Neural progenitor cell (in vitro differentiated cells): Measurements from ENCODE around the gene ESYT2. TPM values are rescaled to one million over a fixed set of nuclear protein-coding genes. Genes with fewer than 3 reads are reported as not detected.

Experiments used
- DNase-seq: peaks from one replicate; pipeline ENCODE4 v3.0.0-alpha.2; 2016; ENCODE audit warnings: low spot score
- H2AFZ ChIP-seq: fragments of 200-600 bp; sonication (generic); replicated peaks from 2 replicates; pipeline ENCODE4 v1.6.1; 2016; ENCODE audit warnings: antibody characterized with exemption
- H3F3A ChIP-seq: fragments of 200-600 bp; sonication (generic); 2 replicates; pipeline ENCODE4 v1.6.1; 2016; ENCODE audit warnings: antibody characterized with exemption, low read depth
- H3K27ac ChIP-seq: fragments of 200-600 bp; sonication (generic); 2 replicates; pipeline ENCODE4 v1.5.1; 2016; ENCODE audit warnings: mild to moderate bottlenecking
- H3K27me3 ChIP-seq: fragments of 200-600 bp; sonication (generic); 2 replicates; pipeline ENCODE4 v1.6.1; 2016; ENCODE audit warnings: mild to moderate bottlenecking, moderate library complexity
- H3K36me3 ChIP-seq: fragments of 200-600 bp; sonication (generic); 2 replicates; pipeline ENCODE4 v1.5.1; 2016
- H3K4me1 ChIP-seq: fragments of 200-600 bp; sonication (generic); 2 replicates; pipeline ENCODE4 v1.6.1; 2016; ENCODE audit warnings: mixed run types
- H3K4me2 ChIP-seq: fragments of 200-600 bp; sonication (generic); 2 replicates; pipeline ENCODE4 v1.6.1; 2016
- H3K4me3 ChIP-seq: fragments of 200-600 bp; sonication (generic); 2 replicates; pipeline ENCODE4 v1.5.1; 2016
- H3K79me2 ChIP-seq: fragments of 200-600 bp; sonication (generic); 2 replicates; pipeline ENCODE4 v1.6.1; 2016; ENCODE audit warnings: low read depth
- H3K9ac ChIP-seq: fragments of 200-600 bp; sonication (generic); 2 replicates; pipeline ENCODE4 v1.6.1; 2016
- H3K9me3 ChIP-seq: fragments of 200-600 bp; sonication (generic); 2 replicates; pipeline ENCODE4 v1.5.1; 2016; ENCODE audit warnings: low read depth
- H4K20me1 ChIP-seq: fragments of 200-600 bp; sonication (generic); 2 replicates; pipeline ENCODE4 v1.6.1; 2016; ENCODE audit warnings: low read depth
- H3K27ac Mint-ChIP-seq: 3 replicates; pipeline ENCODE4 v1.8.0; 2021; ENCODE audit warnings: mixed read lengths
- H3K27me3 Mint-ChIP-seq: 2 replicates; pipeline ENCODE4 v1.8.0; 2022; ENCODE audit warnings: low read depth, mild to moderate bottlenecking, inconsistent platforms, moderate library complexity, mixed read lengths; ENCODE audit not compliant: insufficient read depth
- H3K36me3 Mint-ChIP-seq: 3 replicates; pipeline ENCODE4 v1.8.0; 2021; ENCODE audit warnings: mixed read lengths
- H3K4me1 Mint-ChIP-seq: 3 replicates; pipeline ENCODE4 v1.8.0; 2021; ENCODE audit warnings: mixed read lengths
- H3K4me3 Mint-ChIP-seq: 3 replicates; pipeline ENCODE4 v1.8.0; 2021; ENCODE audit warnings: mild to moderate bottlenecking, moderate library complexity, mixed read lengths
- H3K9me3 Mint-ChIP-seq: 3 replicates; pipeline ENCODE4 v1.8.0; 2020; ENCODE audit warnings: mixed read lengths
- CTCF ChIP-seq: fragments of 200-600 bp; sonication (generic); IDR thresholded peaks from 2 replicates; pipeline ENCODE4 v1.5.1; 2017; ENCODE audit warnings: antibody characterized with exemption, mild to moderate bottlenecking
- EZH2 ChIP-seq: fragments of 200-600 bp; sonication (generic); IDR thresholded peaks from 2 replicates; pipeline ENCODE4 v1.6.1; 2017; ENCODE audit warnings: antibody characterized with exemption, mild to moderate bottlenecking, moderate library complexity
- EZH2phosphoT487 ChIP-seq: fragments of 200-600 bp; sonication (generic); IDR thresholded peaks from 2 replicates; pipeline ENCODE4 v1.6.1; 2017; ENCODE audit warnings: antibody characterized with exemption
- total RNA-seq: library from RNA; depleted of rRNA; stranded (reverse); fragments of >200 nt; gene quantifications from 2 replicates; pipeline ENCODE4 v1.2.3, GENCODE V29; 2015; ENCODE audit warnings: low replicate concordance

Gene ESYT2
- total RNA-seq, 1 donor from 2014 or later, result 33.4 TPM

- Mint-ChIP-seq H3K27ac (no peak overlapping the region), H3K36me3 (peaks cover 13% of the 10 kb centered on the region), H3K4me3 (no peak overlapping the region), H3K4me1 (no peaks in the 10 kb centered on the region), H3K9me3 (no peaks in the 10 kb centered on the region), H3K27me3 (peaks cover 2% of the 10 kb centered on the region)
- no peaks in the 10 kb centered on the region for H4K20me1 ChIP-seq
- no peak overlapping the region for H3K9ac ChIP-seq
- no peak overlapping the region for H3K4me3 ChIP-seq
- H3K79me2 ChIP-seq, result no peaks in the 10 kb centered on the region
- H3K27ac ChIP-seq, result no peak overlapping the region
- no peaks in the 10 kb centered on the region for H3K4me1 ChIP-seq
- H3F3A ChIP-seq, result no peaks in the 10 kb centered on the region
- no peaks in the 10 kb centered on the region for H3K36me3 ChIP-seq
- H3K9me3 ChIP-seq, result no peaks in the 10 kb centered on the region
- no peak for TF ChIP-seq EZH2
- TF ChIP-seq EZH2phosphoT487, result no peak
- no peak for TF ChIP-seq CTCF
- no peak overlapping the region for H2AFZ ChIP-seq
- no peaks in the 10 kb centered on the region for H3K27me3 ChIP-seq
- no peak for DNase-seq
- no peak overlapping the region for H3K4me2 ChIP-seq
These were observed 79.9 kb downstream of the ESYT2 start for GRCh38 chr7:158749396-158749795.

- no peak overlapping the region for H3K4me3 Mint-ChIP-seq
- H3K4me1 Mint-ChIP-seq, result no peaks in the 10 kb centered on the region
- no peak overlapping the region for H3K27ac ChIP-seq
- no peaks in the 10 kb centered on the region for H3F3A ChIP-seq
- no peak overlapping the region for H3K27ac Mint-ChIP-seq
- TF ChIP-seq EZH2 (no peak), EZH2phosphoT487 (no peak), CTCF (no peak)
- peaks cover 14% of the 10 kb centered on the region for H3K36me3 Mint-ChIP-seq
- peaks cover 2% of the 10 kb centered on the region for H3K27me3 Mint-ChIP-seq
- H3K9me3 Mint-ChIP-seq, result no peaks in the 10 kb centered on the region
- no peak overlapping the region for H2AFZ ChIP-seq
- H4K20me1 ChIP-seq, result no peaks in the 10 kb centered on the region
- no peak for DNase-seq
- no peak overlapping the region for H3K4me3 ChIP-seq
- no peaks in the 10 kb centered on the region for H3K4me1 ChIP-seq
- H3K9me3 ChIP-seq, result no peaks in the 10 kb centered on the region
- no peaks in the 10 kb centered on the region for H3K27me3 ChIP-seq
- no peak overlapping the region for H3K4me2 ChIP-seq
- no peak overlapping the region for H3K9ac ChIP-seq
- no peaks in the 10 kb centered on the region for H3K36me3 ChIP-seq
- no peaks in the 10 kb centered on the region for H3K79me2 ChIP-seq
These were observed 81.0 kb downstream of the ESYT2 start for GRCh38 chr7:158748335-158748734.

GRCh38 chr7:158747408-158747807 lies 81.9 kb downstream of the ESYT2 start:
- H3K79me2 ChIP-seq, result no peaks in the 10 kb centered on the region
- H3K4me2 ChIP-seq, result no peak overlapping the region
- no peak overlapping the region for H3K4me3 ChIP-seq
- H3K27me3 ChIP-seq, result no peaks in the 10 kb centered on the region
- no peaks in the 10 kb centered on the region for H3K9me3 ChIP-seq
- Mint-ChIP-seq H3K27me3 (peaks cover 2% of the 10 kb centered on the region), H3K4me1 (no peaks in the 10 kb centered on the region), H3K9me3 (no peaks in the 10 kb centered on the region), H3K36me3 (peaks cover 15% of the 10 kb centered on the region), H3K27ac (no peak overlapping the region), H3K4me3 (no peak overlapping the region)
- H3K36me3 ChIP-seq, result no peaks in the 10 kb centered on the region
- no peak overlapping the region for H2AFZ ChIP-seq
- no peaks in the 10 kb centered on the region for H4K20me1 ChIP-seq
- TF ChIP-seq CTCF, result no peak
- H3K9ac ChIP-seq, result no peak overlapping the region
- no peak for DNase-seq
- no peaks in the 10 kb centered on the region for H3K4me1 ChIP-seq
- no peak overlapping the region for H3K27ac ChIP-seq
- no peaks in the 10 kb centered on the region for H3F3A ChIP-seq

GRCh38 chr7:158746957-158747356 lies 82.4 kb downstream of the ESYT2 start:
- H3K4me3 ChIP-seq, result no peak overlapping the region
- no peak overlapping the region for H3K9ac ChIP-seq
- H3K4me2 ChIP-seq, result no peak overlapping the region
- no peak overlapping the region for H2AFZ ChIP-seq
- TF ChIP-seq EZH2 (no peak), EZH2phosphoT487 (no peak), CTCF (no peak)
- DNase-seq, result no peak
- no peaks in the 10 kb centered on the region for H3K36me3 ChIP-seq
- Mint-ChIP-seq H3K9me3 (no peaks in the 10 kb centered on the region), H3K4me1 (no peaks in the 10 kb centered on the region), H3K4me3 (no peak overlapping the region), H3K27me3 (peaks cover 2% of the 10 kb centered on the region), H3K36me3 (peaks cover 17% of the 10 kb centered on the region), H3K27ac (no peak overlapping the region)
- H3K27me3 ChIP-seq, result no peaks in the 10 kb centered on the region
- no peaks in the 10 kb centered on the region for H3F3A ChIP-seq
- no peaks in the 10 kb centered on the region for H3K4me1 ChIP-seq
- H3K9me3 ChIP-seq, result no peaks in the 10 kb centered on the region
- H3K79me2 ChIP-seq, result no peaks in the 10 kb centered on the region
- no peaks in the 10 kb centered on the region for H4K20me1 ChIP-seq
- H3K27ac ChIP-seq, result no peak overlapping the region
